Mammary microvascular endothelial cell (primary cell): ENCODE results near the gene PRAMEF2. TPM values are rescaled to one million over a fixed set of nuclear protein-coding genes. Genes with fewer than 3 reads are reported as not detected.

Experiments used
- total RNA-seq: library from RNA; depleted of rRNA; stranded (reverse); fragments of >200 nt; gene quantifications from 2 replicates; pipeline ENCODE4 v1.2.3, GENCODE V29; 2015

The PRAMEF2 gene, protein sequence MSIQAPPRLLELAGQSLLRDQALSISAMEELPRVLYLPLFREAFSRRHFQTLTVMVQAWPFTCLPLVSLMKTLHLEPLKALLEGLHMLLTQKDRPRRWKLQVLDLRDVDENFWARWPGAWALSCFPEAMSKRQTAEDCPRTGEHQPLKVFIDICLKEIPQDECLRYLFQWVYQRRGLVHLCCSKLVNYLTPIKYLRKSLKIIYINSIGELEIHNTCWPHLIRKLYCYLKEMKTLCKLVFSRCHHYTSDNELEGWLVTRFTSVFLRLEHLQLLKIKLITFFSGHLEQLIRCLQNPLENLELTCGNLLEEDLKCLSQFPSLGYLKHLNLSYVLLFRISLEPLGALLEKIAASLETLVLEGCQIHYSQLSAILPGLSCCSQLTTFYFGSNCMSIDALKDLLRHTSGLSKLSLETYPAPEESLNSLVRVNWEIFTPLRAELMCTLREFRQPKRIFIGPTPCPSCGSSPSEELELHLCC
- total RNA-seq = not detected in 2 replicates

DNA sequence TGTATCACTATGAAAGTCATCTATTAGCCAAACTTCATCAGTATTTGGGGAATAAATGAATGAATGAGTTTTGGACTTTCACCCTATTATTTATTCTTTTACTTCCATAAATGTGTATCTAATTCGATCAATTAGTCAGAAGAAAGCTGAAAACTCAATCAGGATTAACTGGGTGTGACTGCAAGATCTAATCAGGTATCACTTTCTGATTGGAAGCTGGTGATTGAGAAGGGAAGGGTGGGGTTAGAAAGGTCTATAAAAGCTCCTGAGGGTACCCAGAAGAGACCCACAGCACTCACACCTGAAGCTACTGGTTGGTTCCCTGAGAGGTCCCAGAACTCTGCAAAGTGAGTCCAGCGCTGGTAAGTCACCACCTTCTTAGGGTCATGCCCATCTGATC lies at the start of gene PRAMEF2:
Gene PRAMEF2 (plus strand): TSS at position 301 of the 400 bp plus-strand sequence. CDS start 1,924 bp downstream, outside the sequence.

DNA sequence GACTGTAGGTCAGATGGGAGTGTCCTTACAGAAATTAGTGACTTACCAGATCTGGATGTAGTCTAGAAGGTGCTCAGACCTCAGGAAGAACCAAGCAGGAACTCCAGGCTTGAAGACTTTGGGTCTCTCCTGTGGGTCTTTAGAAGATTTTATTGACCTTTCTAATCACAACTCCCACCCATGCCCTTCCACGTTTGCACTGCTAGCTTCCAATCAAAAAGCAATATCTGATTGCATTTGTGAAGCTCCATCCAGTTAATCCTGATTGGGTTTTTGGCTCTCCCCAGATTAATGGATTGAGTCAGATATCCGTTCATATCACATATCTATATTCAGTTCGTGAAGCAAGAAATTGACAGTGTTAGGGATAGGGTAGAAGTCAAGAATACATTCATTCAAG lies 25.6 kb upstream of the PRAMEF2 start, which contains the start of gene PRAMEF11:
Gene PRAMEF11 (minus strand): TSS at position 101 of the 400 bp plus-strand sequence. CDS start 2,621 bp downstream, outside the sequence.

DNA sequence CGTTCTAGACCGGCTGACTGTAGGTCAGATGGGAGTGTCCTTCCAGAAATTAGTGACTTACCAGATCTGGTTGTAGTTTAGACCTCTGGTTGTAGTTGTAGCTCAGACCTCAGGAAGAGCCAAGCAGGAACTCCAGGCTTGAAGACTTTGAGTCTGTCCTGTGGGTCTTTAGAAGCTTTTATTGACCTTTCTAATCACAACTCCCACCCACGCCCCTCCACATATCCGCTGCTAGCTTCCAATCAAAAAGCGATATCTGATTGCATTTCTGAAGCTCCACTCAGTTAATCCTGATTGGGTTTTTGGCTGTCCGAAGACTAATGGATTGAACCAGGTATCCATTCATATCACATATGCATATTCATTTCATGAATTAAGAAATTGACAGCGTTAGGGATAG lies 8.3 kb upstream of the PRAMEF2 start, which contains the start of gene HNRNPCL1:
Gene HNRNPCL1 (minus strand): TSS at position 101 of the 400 bp plus-strand sequence. CDS start 431 bp downstream, outside the sequence.

DNA sequence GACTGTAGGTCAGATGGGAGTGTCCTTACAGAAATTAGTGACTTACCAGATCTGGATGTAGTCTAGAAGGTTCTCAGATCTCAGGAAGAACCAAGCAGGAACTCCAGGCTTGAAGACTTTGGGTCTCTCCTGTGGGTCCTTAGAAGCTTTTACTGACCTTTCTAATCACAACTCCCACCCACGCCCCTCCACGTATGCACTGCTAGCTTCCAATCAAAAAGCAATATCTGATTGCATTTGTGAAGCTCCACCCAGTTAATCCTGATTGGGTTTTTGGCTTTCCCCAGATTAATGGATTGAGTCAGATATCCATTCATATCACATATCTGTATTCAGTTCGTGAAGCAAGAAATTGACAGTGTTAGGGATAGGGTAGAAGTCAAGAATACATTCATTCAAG lies 29.2 kb downstream of the PRAMEF2 start, which contains the start of gene PRAMEF4:
Gene PRAMEF4 (minus strand): TSS at position 101 of the 400 bp plus-strand sequence. CDS start 2,807 bp downstream, outside the sequence.

DNA sequence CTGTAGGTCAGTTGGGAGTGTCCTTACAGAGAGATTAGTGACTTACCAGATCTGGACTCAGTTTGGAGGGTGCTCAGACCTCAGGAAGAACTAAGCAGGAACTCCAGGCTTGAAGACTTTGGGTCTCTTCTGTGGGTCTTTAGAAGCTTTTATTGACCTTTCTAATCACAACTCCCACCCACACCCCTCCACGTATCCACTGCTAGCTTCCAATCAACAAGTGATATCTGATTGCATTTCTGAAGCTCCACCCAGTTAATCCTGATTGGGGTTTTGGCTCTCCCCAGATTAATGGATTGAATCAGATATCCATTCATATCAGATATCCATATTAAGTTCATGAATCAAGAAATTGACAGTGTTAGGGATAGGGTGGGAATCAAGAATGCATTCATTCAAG lies 41.3 kb downstream of the PRAMEF2 start, which contains the start of gene PRAMEF10:
Gene PRAMEF10 (minus strand): TSS at position 101 of the 400 bp plus-strand sequence. CDS start 2,423 bp downstream, outside the sequence.

Other genes starting within 250 kb of the PRAMEF2 start
- gene DHRS3, start 238.9 kb upstream of the PRAMEF2 start, total RNA-seq = 181 and 201 TPM in 2 replicates
- gene AADACL4, start 213.0 kb upstream of the PRAMEF2 start, total RNA-seq = not detected in 2 replicates
- not detected in 2 replicates for gene AADACL3, start 141.0 kb upstream of the PRAMEF2 start, total RNA-seq
- not detected in 2 replicates for gene CFAP107, start 110.9 kb upstream of the PRAMEF2 start, total RNA-seq
- gene PRAMEF12, start 83.3 kb upstream of the PRAMEF2 start, total RNA-seq = not detected in 2 replicates
- gene PRAMEF1, start 65.7 kb upstream of the PRAMEF2 start, total RNA-seq = not detected in 2 replicates
- not detected in 2 replicates for gene PRAMEF11, start 25.7 kb upstream of the PRAMEF2 start, total RNA-seq
- gene HNRNPCL1, start 8.4 kb upstream of the PRAMEF2 start, total RNA-seq = not detected in 2 replicates
- gene PRAMEF4, start 29.1 kb downstream of the PRAMEF2 start, total RNA-seq = not detected in 2 replicates
- not detected in 2 replicates for gene PRAMEF10, start 41.2 kb downstream of the PRAMEF2 start, total RNA-seq
- gene PRAMEF7, start 59.5 kb downstream of the PRAMEF2 start, total RNA-seq = not detected in 2 replicates
- not detected in 2 replicates for gene PRAMEF6, start 90.5 kb downstream of the PRAMEF2 start, total RNA-seq
- gene PRAMEF27, start 199.5 kb downstream of the PRAMEF2 start, total RNA-seq = not detected in 2 replicates
- gene HNRNPCL3, start 203.7 kb downstream of the PRAMEF2 start, total RNA-seq = not detected in 2 replicates
- not detected in 2 replicates for gene PRAMEF25, start 213.7 kb downstream of the PRAMEF2 start, total RNA-seq